B cell (primary cell): ENCODE data around the gene VAMP7.

Experiments
- EZH2 ChIP-seq: IDR thresholded peaks from 2 replicates; pipeline ENCODE4 v1.6.1; 2012; ENCODE audit warnings: borderline replicate concordance, low read depth, mild to moderate bottlenecking, moderate library complexity, low read length; ENCODE audit not compliant: insufficient read depth, poor library complexity, severe bottlenecking
- TF ChIP-seq, protein P1 (sequence below): fragments of 200-600 bp; IDR thresholded peaks from one replicate; pipeline ENCODE4 v1.8.0; 2022; ENCODE audit warnings: antibody characterized with exemption, mild to moderate bottlenecking

DNA sequence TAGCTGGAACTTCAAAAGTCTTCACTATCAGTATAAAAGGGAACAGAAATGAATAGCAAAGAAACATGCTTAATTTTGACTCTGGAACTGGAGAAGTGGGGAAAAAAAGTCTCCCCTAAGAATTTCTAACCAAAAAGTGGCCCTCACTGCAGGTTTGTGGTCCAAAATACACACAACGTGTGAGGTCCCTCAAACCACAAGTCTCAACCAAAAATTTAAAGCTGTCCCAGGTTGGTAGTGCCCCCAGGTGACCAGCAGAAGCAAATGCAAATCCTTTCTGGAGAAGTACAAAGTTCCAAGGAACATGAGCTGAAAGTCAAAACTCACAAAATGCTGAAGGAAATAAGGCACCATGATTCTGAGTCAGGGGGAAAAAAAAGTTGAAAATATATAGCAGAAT is 23.6 kb upstream of the VAMP7 start:
- TF ChIP-seq, protein P1, sequence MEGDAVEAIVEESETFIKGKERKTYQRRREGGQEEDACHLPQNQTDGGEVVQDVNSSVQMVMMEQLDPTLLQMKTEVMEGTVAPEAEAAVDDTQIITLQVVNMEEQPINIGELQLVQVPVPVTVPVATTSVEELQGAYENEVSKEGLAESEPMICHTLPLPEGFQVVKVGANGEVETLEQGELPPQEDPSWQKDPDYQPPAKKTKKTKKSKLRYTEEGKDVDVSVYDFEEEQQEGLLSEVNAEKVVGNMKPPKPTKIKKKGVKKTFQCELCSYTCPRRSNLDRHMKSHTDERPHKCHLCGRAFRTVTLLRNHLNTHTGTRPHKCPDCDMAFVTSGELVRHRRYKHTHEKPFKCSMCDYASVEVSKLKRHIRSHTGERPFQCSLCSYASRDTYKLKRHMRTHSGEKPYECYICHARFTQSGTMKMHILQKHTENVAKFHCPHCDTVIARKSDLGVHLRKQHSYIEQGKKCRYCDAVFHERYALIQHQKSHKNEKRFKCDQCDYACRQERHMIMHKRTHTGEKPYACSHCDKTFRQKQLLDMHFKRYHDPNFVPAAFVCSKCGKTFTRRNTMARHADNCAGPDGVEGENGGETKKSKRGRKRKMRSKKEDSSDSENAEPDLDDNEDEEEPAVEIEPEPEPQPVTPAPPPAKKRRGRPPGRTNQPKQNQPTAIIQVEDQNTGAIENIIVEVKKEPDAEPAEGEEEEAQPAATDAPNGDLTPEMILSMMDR, result no peak
- TF ChIP-seq EZH2, result no peak
